GM23338 (cell line): ENCODE measurements around the gene ABCA13. TPM values are rescaled to one million over a fixed set of nuclear protein-coding genes. Genes with fewer than 3 reads are reported as not detected.

Experiments used
- ATAC-seq: fragments of 200-7000 bp; cut with Tn5 transposase; 3 replicates; pipeline ENCODE4 v1.9.1; 2020
- DNase-seq: peaks from one replicate; pipeline ENCODE4 v3.0.0-alpha.2; 2015; ENCODE audit warnings: low spot score
- H2AFZ ChIP-seq: fragments of 200-600 bp; sonication (generic); 2 replicates; pipeline ENCODE4 v1.8.0; 2016; ENCODE audit warnings: antibody characterized with exemption, mild to moderate bottlenecking, moderate library complexity
- H3F3A ChIP-seq: fragments of 200-600 bp; sonication (generic); replicated peaks from 2 replicates; pipeline ENCODE4 v1.8.0; 2017; ENCODE audit warnings: antibody characterized with exemption, mixed run types, low read depth
- H3K27ac ChIP-seq: fragments of 200-600 bp; sonication (generic); 2 replicates; pipeline ENCODE4 v1.6.1; 2016; ENCODE audit warnings: low read depth
- H3K27me3 ChIP-seq: fragments of 200-600 bp; sonication (generic); 2 replicates; pipeline ENCODE4 v1.8.0; 2016; ENCODE audit warnings: mild to moderate bottlenecking, mixed run types, moderate library complexity; ENCODE audit not compliant: insufficient read depth
- H3K36me3 ChIP-seq: fragments of 200-600 bp; sonication (generic); 2 replicates; pipeline ENCODE4 v1.8.0; 2016; ENCODE audit warnings: mild to moderate bottlenecking; ENCODE audit not compliant: insufficient read depth
- H3K4me1 ChIP-seq: fragments of 200-600 bp; sonication (generic); 2 replicates; pipeline ENCODE4 v1.8.0; 2016; ENCODE audit warnings: mild to moderate bottlenecking, moderate library complexity; ENCODE audit not compliant: insufficient read depth
- H3K4me2 ChIP-seq: fragments of 200-600 bp; sonication (generic); 2 replicates; pipeline ENCODE4 v1.7.1; 2017; ENCODE audit warnings: mixed run types
- H3K4me3 ChIP-seq: fragments of 200-600 bp; sonication (generic); 2 replicates; pipeline ENCODE4 v1.6.1; 2016; ENCODE audit warnings: mixed run types
- H3K79me2 ChIP-seq: fragments of 200-600 bp; sonication (generic); replicated peaks from 2 replicates; pipeline ENCODE4 v1.8.0; 2017; ENCODE audit warnings: mild to moderate bottlenecking; ENCODE audit not compliant: insufficient read depth
- H3K9me2 ChIP-seq: fragments of 200-600 bp; sonication (generic); 2 replicates; pipeline ENCODE4 v1.8.0; 2017; ENCODE audit not compliant: insufficient read depth
- H4K20me1 ChIP-seq: fragments of 200-600 bp; sonication (generic); replicated peaks from 2 replicates; pipeline ENCODE4 v1.8.0; 2017; ENCODE audit warnings: mild to moderate bottlenecking; ENCODE audit not compliant: insufficient read depth
- H3K27ac Mint-ChIP-seq: 2 replicates; pipeline ENCODE4 v1.8.0; 2020; ENCODE audit warnings: inconsistent platforms, mild to moderate bottlenecking, moderate library complexity, mixed read lengths
- H3K27me3 Mint-ChIP-seq: 3 replicates; pipeline ENCODE4 v1.8.0; 2022; ENCODE audit warnings: low read depth, mild to moderate bottlenecking, moderate library complexity, mixed read lengths, inconsistent platforms; ENCODE audit not compliant: insufficient read depth, poor library complexity
- H3K36me3 Mint-ChIP-seq: 3 replicates; pipeline ENCODE4 v1.8.0; 2021; ENCODE audit warnings: low read depth, mild to moderate bottlenecking, inconsistent platforms, moderate library complexity, mixed read lengths
- H3K4me1 Mint-ChIP-seq: 3 replicates; pipeline ENCODE4 v1.8.0; 2020; ENCODE audit warnings: mild to moderate bottlenecking, inconsistent platforms, mixed read lengths
- H3K4me3 Mint-ChIP-seq: 3 replicates; pipeline ENCODE4 v1.8.0; 2021; ENCODE audit warnings: moderate library complexity, mild to moderate bottlenecking, inconsistent platforms, mixed read lengths
- H3K9me3 Mint-ChIP-seq: 3 replicates; pipeline ENCODE4 v1.8.0; 2020; ENCODE audit warnings: moderate library complexity, mild to moderate bottlenecking, inconsistent platforms, mixed read lengths
- CREB1 ChIP-seq: fragments of 250-450 bp; sonication (Bioruptor Pico); IDR thresholded peaks from 2 replicates; pipeline ENCODE4 v1.5.0; 2020; ENCODE audit warnings: low read depth, mild to moderate bottlenecking, moderate library complexity
- EZH2 ChIP-seq: fragments of 200-600 bp; sonication (generic); IDR thresholded peaks from one replicate; pipeline ENCODE4 v1.8.0; 2017; ENCODE audit warnings: antibody characterized with exemption, mild to moderate bottlenecking, low read depth; ENCODE audit not compliant: unreplicated experiment
- EZH2phosphoT487 ChIP-seq: fragments of 200-600 bp; sonication (generic); IDR thresholded peaks from one replicate; pipeline ENCODE4 v1.8.1; 2018; ENCODE audit warnings: antibody characterized with exemption; ENCODE audit not compliant: unreplicated experiment
- JUNB ChIP-seq: IDR thresholded peaks from one replicate; pipeline ENCODE4 v1.6.1; 2016; ENCODE audit warnings: antibody characterized with exemption; ENCODE audit not compliant: unreplicated experiment
- NANOG ChIP-seq: IDR thresholded peaks from 2 replicates; pipeline ENCODE4 v1.6.1; 2016; ENCODE audit warnings: antibody characterized with exemption, borderline replicate concordance
- POLR2AphosphoS5 ChIP-seq: IDR thresholded peaks from 2 replicates; pipeline ENCODE4 v1.6.1; 2016; ENCODE audit warnings: antibody characterized with exemption, low read depth
- ZNF114 ChIP-seq: fragments of 250-450 bp; sonication (Bioruptor Pico); IDR thresholded peaks from 2 replicates; pipeline ENCODE4 v1.5.0; 2020; ENCODE audit warnings: mild to moderate bottlenecking, moderate library complexity
- ZNF331 ChIP-seq: fragments of 250-450 bp; sonication (Bioruptor Pico); IDR thresholded peaks from 2 replicates; pipeline ENCODE4 v1.5.0; 2020; ENCODE audit warnings: low read depth, mild to moderate bottlenecking, moderate library complexity
- polyA plus RNA-seq: library from polyadenylated mRNA; unstranded; fragments of >200 nt; fragmentation: Nextera tagmentation; extraction: Ambion mirVana; gene quantifications from 2 replicates; pipeline ENCODE4 v1.2.1, GENCODE V29; 2016
- total RNA-seq: library from RNA; depleted of rRNA; stranded (reverse); fragments of >200 nt; shearing (Covaris generic); gene quantifications from 2 replicates; pipeline ENCODE4 v1.2.3, GENCODE V29; 2014
- TF ChIP-seq, protein P1 (sequence below): IDR thresholded peaks from 2 replicates; pipeline ENCODE4 v1.6.1; 2016; ENCODE audit warnings: antibody characterized with exemption
- TF ChIP-seq, protein P2 (sequence below), 2 experiments: fragments of 200-600 bp in 1 of 2; sonication (generic) in 1 of 2; conservative IDR thresholded peaks; 2 replicates each; pipeline versions ENCODE4 v1.5.1 to v1.6.1; 2016 to 2017; ENCODE audit warnings: antibody characterized with exemption in 2 of 2, low read depth in 2 of 2, mild to moderate bottlenecking in 2 of 2, moderate library complexity in 1 of 2
- TF ChIP-seq, protein P3 (sequence below): IDR thresholded peaks from one replicate; pipeline ENCODE4 v1.6.1; 2018; ENCODE audit warnings: antibody characterized with exemption; ENCODE audit not compliant: unreplicated experiment

ABCA13 gene
- total and polyA plus RNA-seq, 2 experiments from 2014 or later, result 0.21 TPM; not detected in 1

DNA sequence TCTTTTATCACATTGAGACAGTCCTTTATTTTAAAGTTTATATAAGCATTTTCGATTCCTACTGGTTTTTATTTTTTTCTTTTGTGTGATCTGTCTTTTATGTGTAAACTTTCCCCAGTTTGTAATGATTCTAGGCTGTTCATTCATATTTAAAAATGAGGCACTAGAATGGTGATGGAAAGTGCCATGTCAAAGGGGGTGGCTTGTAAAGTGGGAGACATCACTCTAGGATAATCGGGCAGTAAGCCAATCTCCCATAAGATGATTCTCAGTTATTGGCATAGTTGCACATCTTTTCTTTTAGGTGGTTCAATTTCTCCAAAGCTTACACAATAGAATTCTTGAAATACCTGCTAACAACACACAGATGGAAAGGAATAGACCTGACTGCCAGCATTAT is 90.4 kb downstream of the ABCA13 start:
- no peaks in the 10 kb centered on the region for H3F3A ChIP-seq
- no peak overlapping the region for H2AFZ ChIP-seq
- Mint-ChIP-seq H3K27me3 (peaks cover 2% of the 10 kb centered on the region), H3K9me3 (no peaks in the 10 kb centered on the region), H3K4me1 (no peaks in the 10 kb centered on the region; the same call in 2 of the 3 replicates), H3K36me3 (no peaks in the 10 kb centered on the region), H3K4me3 (no peak overlapping the region), H3K27ac (no peak overlapping the region)
- H3K36me3 ChIP-seq, result no peaks in the 10 kb centered on the region
- TF ChIP-seq EZH2 (no peak), ZNF114 (CRISPR knock-in tag) (no peak), POLR2AphosphoS5 (no peak), ZNF331 (no peak), CREB1 (CRISPR knock-in tag) (no peak), EZH2phosphoT487 (no peak), NANOG (no peak)
- TF ChIP-seq, protein P1, sequence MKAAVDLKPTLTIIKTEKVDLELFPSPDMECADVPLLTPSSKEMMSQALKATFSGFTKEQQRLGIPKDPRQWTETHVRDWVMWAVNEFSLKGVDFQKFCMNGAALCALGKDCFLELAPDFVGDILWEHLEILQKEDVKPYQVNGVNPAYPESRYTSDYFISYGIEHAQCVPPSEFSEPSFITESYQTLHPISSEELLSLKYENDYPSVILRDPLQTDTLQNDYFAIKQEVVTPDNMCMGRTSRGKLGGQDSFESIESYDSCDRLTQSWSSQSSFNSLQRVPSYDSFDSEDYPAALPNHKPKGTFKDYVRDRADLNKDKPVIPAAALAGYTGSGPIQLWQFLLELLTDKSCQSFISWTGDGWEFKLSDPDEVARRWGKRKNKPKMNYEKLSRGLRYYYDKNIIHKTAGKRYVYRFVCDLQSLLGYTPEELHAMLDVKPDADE, result no peak
- TF ChIP-seq, protein P2, sequence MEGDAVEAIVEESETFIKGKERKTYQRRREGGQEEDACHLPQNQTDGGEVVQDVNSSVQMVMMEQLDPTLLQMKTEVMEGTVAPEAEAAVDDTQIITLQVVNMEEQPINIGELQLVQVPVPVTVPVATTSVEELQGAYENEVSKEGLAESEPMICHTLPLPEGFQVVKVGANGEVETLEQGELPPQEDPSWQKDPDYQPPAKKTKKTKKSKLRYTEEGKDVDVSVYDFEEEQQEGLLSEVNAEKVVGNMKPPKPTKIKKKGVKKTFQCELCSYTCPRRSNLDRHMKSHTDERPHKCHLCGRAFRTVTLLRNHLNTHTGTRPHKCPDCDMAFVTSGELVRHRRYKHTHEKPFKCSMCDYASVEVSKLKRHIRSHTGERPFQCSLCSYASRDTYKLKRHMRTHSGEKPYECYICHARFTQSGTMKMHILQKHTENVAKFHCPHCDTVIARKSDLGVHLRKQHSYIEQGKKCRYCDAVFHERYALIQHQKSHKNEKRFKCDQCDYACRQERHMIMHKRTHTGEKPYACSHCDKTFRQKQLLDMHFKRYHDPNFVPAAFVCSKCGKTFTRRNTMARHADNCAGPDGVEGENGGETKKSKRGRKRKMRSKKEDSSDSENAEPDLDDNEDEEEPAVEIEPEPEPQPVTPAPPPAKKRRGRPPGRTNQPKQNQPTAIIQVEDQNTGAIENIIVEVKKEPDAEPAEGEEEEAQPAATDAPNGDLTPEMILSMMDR (conservative IDR thresholded peaks at IDR 0.05; ENCODE audit: low read depth in 2 of 2), result no peak
- H3K27me3 ChIP-seq, result no peaks in the 10 kb centered on the region
- H3K4me2 ChIP-seq, result no peak overlapping the region
- no peaks in the 10 kb centered on the region for H3K79me2 ChIP-seq
- no peak overlapping the region for H3K27ac ChIP-seq
- no peaks in the 10 kb centered on the region for H4K20me1 ChIP-seq
- H3K9me2 ChIP-seq, result no peaks in the 10 kb centered on the region
- H3K4me3 ChIP-seq, result no peak overlapping the region
- no peak for DNase-seq
- no peak for ATAC-seq
- H3K4me1 ChIP-seq, result peaks cover 7% of the 10 kb centered on the region

DNA sequence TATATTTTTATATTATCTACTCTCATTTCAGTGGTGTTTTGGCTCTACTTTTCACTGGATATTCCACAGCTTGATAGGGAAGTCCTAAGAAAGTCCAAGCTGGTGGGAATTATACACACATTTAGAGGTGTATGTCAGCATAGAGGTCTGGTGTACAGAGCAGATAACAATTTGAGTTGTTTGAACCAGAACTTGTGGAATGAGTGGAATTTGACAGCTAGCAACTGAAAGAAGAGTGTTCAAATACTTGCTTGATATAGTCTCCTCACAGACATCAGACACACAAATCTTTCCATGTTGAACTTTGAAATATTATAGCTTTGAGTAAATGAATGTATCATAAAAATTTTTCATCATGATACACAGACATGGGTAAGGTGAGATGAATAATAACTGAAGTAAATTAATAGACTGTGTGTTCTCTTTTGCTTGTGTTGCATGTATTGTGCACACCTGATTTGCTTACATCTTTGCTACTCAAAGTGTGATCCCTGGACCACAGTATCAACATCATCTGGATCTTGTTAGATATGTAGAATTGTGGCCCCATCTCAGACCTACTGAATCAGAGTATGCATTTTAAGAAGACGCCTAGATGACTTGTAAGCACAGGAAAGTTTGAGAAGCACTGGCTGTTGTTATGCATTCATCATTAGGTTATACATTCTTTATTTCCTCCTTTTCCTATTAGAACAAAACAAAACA is 91.5 kb downstream of the ABCA13 start:
- Histone ChIP-seq H3F3A (no peaks in the 10 kb centered on the region), H3K27ac (no peak overlapping the region), H3K4me2 (no peak overlapping the region), H3K36me3 (no peaks in the 10 kb centered on the region), H3K9me2 (no peaks in the 10 kb centered on the region), H4K20me1 (no peaks in the 10 kb centered on the region), H3K4me1 (peaks cover 7% of the 10 kb centered on the region), H3K4me3 (no peak overlapping the region), H3K79me2 (no peaks in the 10 kb centered on the region), H2AFZ (no peak overlapping the region), H3K27me3 (no peaks in the 10 kb centered on the region)
- H3K27ac Mint-ChIP-seq, result no peak overlapping the region
- H3K27me3 Mint-ChIP-seq, result no peaks in the 10 kb centered on the region
- no peak overlapping the region for H3K4me3 Mint-ChIP-seq
- no peaks in the 10 kb centered on the region; the same call in 2 of the 3 replicates for H3K4me1 Mint-ChIP-seq
- H3K9me3 Mint-ChIP-seq, result no peaks in the 10 kb centered on the region
- no peak for ATAC-seq
- DNase-seq, result no peak
- no peaks in the 10 kb centered on the region for H3K36me3 Mint-ChIP-seq
- TF ChIP-seq, protein P3, sequence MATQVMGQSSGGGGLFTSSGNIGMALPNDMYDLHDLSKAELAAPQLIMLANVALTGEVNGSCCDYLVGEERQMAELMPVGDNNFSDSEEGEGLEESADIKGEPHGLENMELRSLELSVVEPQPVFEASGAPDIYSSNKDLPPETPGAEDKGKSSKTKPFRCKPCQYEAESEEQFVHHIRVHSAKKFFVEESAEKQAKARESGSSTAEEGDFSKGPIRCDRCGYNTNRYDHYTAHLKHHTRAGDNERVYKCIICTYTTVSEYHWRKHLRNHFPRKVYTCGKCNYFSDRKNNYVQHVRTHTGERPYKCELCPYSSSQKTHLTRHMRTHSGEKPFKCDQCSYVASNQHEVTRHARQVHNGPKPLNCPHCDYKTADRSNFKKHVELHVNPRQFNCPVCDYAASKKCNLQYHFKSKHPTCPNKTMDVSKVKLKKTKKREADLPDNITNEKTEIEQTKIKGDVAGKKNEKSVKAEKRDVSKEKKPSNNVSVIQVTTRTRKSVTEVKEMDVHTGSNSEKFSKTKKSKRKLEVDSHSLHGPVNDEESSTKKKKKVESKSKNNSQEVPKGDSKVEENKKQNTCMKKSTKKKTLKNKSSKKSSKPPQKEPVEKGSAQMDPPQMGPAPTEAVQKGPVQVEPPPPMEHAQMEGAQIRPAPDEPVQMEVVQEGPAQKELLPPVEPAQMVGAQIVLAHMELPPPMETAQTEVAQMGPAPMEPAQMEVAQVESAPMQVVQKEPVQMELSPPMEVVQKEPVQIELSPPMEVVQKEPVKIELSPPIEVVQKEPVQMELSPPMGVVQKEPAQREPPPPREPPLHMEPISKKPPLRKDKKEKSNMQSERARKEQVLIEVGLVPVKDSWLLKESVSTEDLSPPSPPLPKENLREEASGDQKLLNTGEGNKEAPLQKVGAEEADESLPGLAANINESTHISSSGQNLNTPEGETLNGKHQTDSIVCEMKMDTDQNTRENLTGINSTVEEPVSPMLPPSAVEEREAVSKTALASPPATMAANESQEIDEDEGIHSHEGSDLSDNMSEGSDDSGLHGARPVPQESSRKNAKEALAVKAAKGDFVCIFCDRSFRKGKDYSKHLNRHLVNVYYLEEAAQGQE, result no peak
- TF ChIP-seq, protein P2 (conservative IDR thresholded peaks at IDR 0.05; ENCODE audit: low read depth in 2 of 2), result no peak
- TF ChIP-seq, protein P1, result no peak
- no peak for TF ChIP-seq JUNB
- no peak for TF ChIP-seq EZH2
